Testis (tissue), 3 donors: Measurements from ENCODE around the gene THBD. TPM values are rescaled to one million over a fixed set of nuclear protein-coding genes. Genes with fewer than 3 reads are reported as not detected.

Experiments used
- DNase-seq: peaks from one replicate; pipeline ENCODE4 v3.0.0-alpha.2; 2019
- H3K27ac ChIP-seq, 2 donors: fragments of 200-600 bp; sonication (generic); one replicate each; pipeline ENCODE4 v1.5.1; 2019
- H3K27me3 ChIP-seq: fragments of 200-600 bp; sonication (generic); one replicate; pipeline ENCODE4 v1.5.1; 2019
- H3K36me3 ChIP-seq: fragments of 200-600 bp; sonication (generic); one replicate; pipeline ENCODE4 v1.5.1; 2017; ENCODE audit warnings: low read depth; ENCODE audit errors: missing control alignments
- H3K4me1 ChIP-seq: fragments of 200-600 bp; sonication (generic); one replicate; pipeline ENCODE4 v1.5.1; 2019
- H3K4me3 ChIP-seq, 2 donors: fragments of 200-600 bp; sonication (generic); one replicate each; pipeline ENCODE4 v1.5.1; 2017 to 2019
- H3K9me3 ChIP-seq: fragments of 200-600 bp; sonication (generic); one replicate; pipeline ENCODE4 v1.5.1; 2017
- POLR2A ChIP-seq: fragments of 450-650 bp; IDR thresholded peaks from one replicate; pipeline ENCODE4 v1.6.1; 2017; ENCODE audit warnings: antibody characterized with exemption, mild to moderate bottlenecking, moderate library complexity
- WGBS, 2 donors: methylation state at CpG; one replicate each; pipeline ENCODE4 v1.1.5; 2018; 5-methylcytosine and 5-hydroxymethylcytosine counted together
- intact Hi-C: fragments of 100-400 bp; cut with DNase I; formaldehyde crosslinking; loops from one replicate; pipeline ENCODE4 v1.15.1; 2023; ENCODE audit warnings: low total_unique reads
- polyA plus RNA-seq: library from polyadenylated mRNA; stranded (reverse); fragments of 350-450 nt; fragmentation: Illumina TruSeq; extraction: RNeasy Lipid Tissue Mini Kit (QIAGEN cat#74804); gene quantifications from one replicate; pipeline ENCODE4 v1.2.3, GENCODE V29; 2014; ENCODE audit warnings: low read depth, low replicate concordance; ENCODE audit not compliant: insufficient read depth
- total RNA-seq, 2 donors: library from RNA; depleted of rRNA; stranded (reverse); fragments of >200 nt; gene quantifications; one replicate each; pipeline ENCODE4 v1.2.3, GENCODE V29; 2016
- TF ChIP-seq, protein P1 (sequence below), 3 experiments: fragments of 450-650 bp in 2 of 3; fragments of 200-600 bp in 1 of 3; sonication (generic) in 1 of 3; IDR thresholded peaks; one replicate each; pipeline ENCODE4 v1.5.1; 2016 to 2019; ENCODE audit warnings: antibody characterized with exemption in 3 of 3, mild to moderate bottlenecking in 2 of 3, moderate library complexity in 1 of 3

Gene THBD
- total and polyA plus RNA-seq, 3 donors from 2014 or later: 11.0 to 65.0 (median 22.4) TPM

DNA sequence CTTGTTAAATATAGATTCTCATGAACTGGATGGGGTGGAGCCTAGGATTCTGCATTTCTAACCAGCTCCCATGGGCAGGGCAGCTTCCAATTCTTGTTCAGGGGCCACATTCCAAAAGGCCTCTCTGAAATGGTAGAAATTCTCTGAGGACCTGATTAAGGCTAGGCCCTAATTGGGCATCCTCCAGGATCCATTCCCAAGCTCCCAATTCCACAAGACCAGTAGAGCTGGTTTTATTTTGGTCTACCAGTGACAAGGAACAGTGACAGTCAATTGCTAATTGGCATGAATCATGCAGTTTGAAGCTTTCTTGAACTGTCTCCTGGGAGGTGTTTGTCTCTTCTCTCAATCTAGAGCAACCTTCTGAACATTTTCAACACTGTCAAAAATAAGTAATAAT lies 3.0 kb downstream of the THBD start:
- no peaks in the 10 kb centered on the region for H3K36me3 ChIP-seq
- TF ChIP-seq, protein P1, sequence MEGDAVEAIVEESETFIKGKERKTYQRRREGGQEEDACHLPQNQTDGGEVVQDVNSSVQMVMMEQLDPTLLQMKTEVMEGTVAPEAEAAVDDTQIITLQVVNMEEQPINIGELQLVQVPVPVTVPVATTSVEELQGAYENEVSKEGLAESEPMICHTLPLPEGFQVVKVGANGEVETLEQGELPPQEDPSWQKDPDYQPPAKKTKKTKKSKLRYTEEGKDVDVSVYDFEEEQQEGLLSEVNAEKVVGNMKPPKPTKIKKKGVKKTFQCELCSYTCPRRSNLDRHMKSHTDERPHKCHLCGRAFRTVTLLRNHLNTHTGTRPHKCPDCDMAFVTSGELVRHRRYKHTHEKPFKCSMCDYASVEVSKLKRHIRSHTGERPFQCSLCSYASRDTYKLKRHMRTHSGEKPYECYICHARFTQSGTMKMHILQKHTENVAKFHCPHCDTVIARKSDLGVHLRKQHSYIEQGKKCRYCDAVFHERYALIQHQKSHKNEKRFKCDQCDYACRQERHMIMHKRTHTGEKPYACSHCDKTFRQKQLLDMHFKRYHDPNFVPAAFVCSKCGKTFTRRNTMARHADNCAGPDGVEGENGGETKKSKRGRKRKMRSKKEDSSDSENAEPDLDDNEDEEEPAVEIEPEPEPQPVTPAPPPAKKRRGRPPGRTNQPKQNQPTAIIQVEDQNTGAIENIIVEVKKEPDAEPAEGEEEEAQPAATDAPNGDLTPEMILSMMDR (IDR thresholded peaks at IDR 0.05): no peak
- no peak for TF ChIP-seq POLR2A
- no peak overlapping the region for H3K27ac ChIP-seq
- H3K9me3 ChIP-seq: no peaks in the 10 kb centered on the region
- peak overlapping the region; percentile 57 to 62 for H3K4me3 ChIP-seq
- no peaks in the 10 kb centered on the region for H3K27me3 ChIP-seq
- no peak for DNase-seq
- intact Hi-C loops: loop anchor here (10.0 kb wide), 2 partner anchors 188 to 288 kb away; no protein-coding TSS in a partner anchor
- H3K4me1 ChIP-seq: peaks cover 4% of the 10 kb centered on the region

DNA sequence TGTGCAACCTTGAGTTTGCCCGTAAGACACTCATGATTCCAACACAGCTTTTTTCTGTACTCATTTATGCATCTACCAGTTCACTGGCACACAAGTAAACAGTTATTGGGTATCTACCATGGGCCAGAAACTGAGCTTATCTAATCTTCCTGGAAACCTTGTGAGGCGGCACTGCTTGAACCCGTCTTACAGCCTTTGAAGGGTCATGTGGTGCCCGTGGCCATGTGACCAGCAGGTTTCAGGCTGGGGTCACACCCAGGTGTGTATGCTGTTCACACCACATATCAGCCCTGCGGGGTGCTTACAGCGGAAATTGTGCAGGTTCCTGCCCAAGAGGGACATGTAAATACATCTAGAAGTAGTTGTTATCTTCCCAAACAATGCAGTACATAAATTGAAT lies 6.1 kb downstream of the THBD start:
- no peak for DNase-seq
- Histone ChIP-seq H3K27ac (no peak overlapping the region), H3K36me3 (no peaks in the 10 kb centered on the region), H3K4me1 (no peaks in the 10 kb centered on the region), H3K27me3 (no peaks in the 10 kb centered on the region), H3K9me3 (no peaks in the 10 kb centered on the region), H3K4me3 (no peak overlapping the region)
- TF ChIP-seq, protein P1 (IDR thresholded peaks at IDR 0.05): no peak
- no peak for TF ChIP-seq POLR2A
- intact Hi-C loops: loop anchor here (10.0 kb wide), 2 partner anchors 191 to 291 kb away; no protein-coding TSS in a partner anchor
- 74 to 88% methylated on average over 6 of the region's 6 CpGs for WGBS, 2 donors

GRCh38 chr20:23042270-23042669 lies 7.2 kb downstream of the THBD start:
- H3K4me3 ChIP-seq: no peak overlapping the region
- no peaks in the 10 kb centered on the region for H3K4me1 ChIP-seq
- WGBS, 2 donors: 64 to 68% methylated on average over 3 of the region's 3 CpGs
- intact Hi-C loops: loop anchor here (10.0 kb wide), 2 partner anchors 193 to 293 kb away; no protein-coding TSS in a partner anchor
- TF ChIP-seq, protein P1 (IDR thresholded peaks at IDR 0.05): no peak
- TF ChIP-seq POLR2A: no peak
- no peaks in the 10 kb centered on the region for H3K27me3 ChIP-seq
- H3K9me3 ChIP-seq: no peaks in the 10 kb centered on the region
- no peak overlapping the region for H3K27ac ChIP-seq
- H3K36me3 ChIP-seq: no peaks in the 10 kb centered on the region
- DNase-seq: no peak

- no peak overlapping the region for H3K4me3 ChIP-seq
- 90 to 96% methylated on average over 3 of the region's 3 CpGs for WGBS, 2 donors
- no peaks in the 10 kb centered on the region for H3K9me3 ChIP-seq
- no peak overlapping the region for H3K27ac ChIP-seq
- H3K36me3 ChIP-seq: no peaks in the 10 kb centered on the region
- no peaks in the 10 kb centered on the region for H3K27me3 ChIP-seq
- intact Hi-C loops: loop anchor here (10.0 kb wide), 2 partner anchors 195 to 295 kb away; no protein-coding TSS in a partner anchor
- DNase-seq: no peak
- H3K4me1 ChIP-seq: no peaks in the 10 kb centered on the region
- TF ChIP-seq POLR2A: no peak
- TF ChIP-seq, protein P1 (IDR thresholded peaks at IDR 0.05): no peak
Measured at GRCh38 chr20:23039885-23040508, 9.5 kb downstream of the THBD start.
